DMS114 treated with DMSO at 0.1 percent for 48 hours (cell line): ENCODE measurements around the gene IRF3.
"Not testable (repeated sequence)": the region's sequence is repeated elsewhere in the genome, so short reads cannot be mapped to it uniquely, and the experiment has no call there.

ENCODE experiments used
- DNase-seq: peaks from one replicate; lab custom pipeline; 2025; ENCODE audit not compliant: unreplicated experiment; lab: John Stamatoyannopoulos, UW

IRF3 gene

GRCh38 chr19:49624967-49625910 is 40.4 kb downstream of the IRF3 start:
- no peak for DNase-seq

GRCh38 chr19:49617860-49618259 is 47.8 kb downstream of the IRF3 start:
- DNase-seq = not testable (repeated sequence)

GRCh38 chr19:49616945-49617344 is 48.7 kb downstream of the IRF3 start:
- DNase-seq = no peak

- DNase-seq = no peak
Measured at GRCh38 chr19:49616532-49616931, 49.1 kb downstream of the IRF3 start.

GRCh38 chr19:49615861-49616260 is 49.8 kb downstream of the IRF3 start:
- no peak for DNase-seq

GRCh38 chr19:49614096-49614833 is 51.4 kb downstream of the IRF3 start:
- DNase-seq = no peak

GRCh38 chr19:49613374-49613773 is 52.3 kb downstream of the IRF3 start:
- no peak for DNase-seq
